Activated naive CD4-positive, alpha-beta T cell treated with anti-CD3 and anti-CD28 coated beads for 36 hours (primary cell): ENCODE data around the gene CCR2. TPM values are rescaled to one million over a fixed set of nuclear protein-coding genes. Genes with fewer than 3 reads are reported as not detected.
A peak's percentile ranks its signal among the peaks of the same experiment; 100 is the strongest.
"Not testable (repeated sequence)": the region's sequence is repeated elsewhere in the genome, so short reads cannot be mapped to it uniquely, and the experiment has no call there.

Experiments
- CTCF ChIA-PET: fragments of 350-600 bp; sonication (Branson Sonifier 250); formaldehyde crosslinking; loops from one replicate; lab custom pipeline; 2021; ENCODE audit warnings: antibody characterized with exemption; lab: Charles Lee
- DNase-seq: peaks from one replicate; pipeline ENCODE4 v3.0.0-alpha.2; 2020
- H3K27ac Mint-ChIP-seq: one replicate; pipeline ENCODE4 v1.8.0; 2021; ENCODE audit warnings: mild to moderate bottlenecking, mixed read lengths
- H3K27me3 Mint-ChIP-seq: one replicate; pipeline ENCODE4 v1.8.0; 2021; ENCODE audit warnings: low read depth, mixed read lengths
- H3K36me3 Mint-ChIP-seq: one replicate; pipeline ENCODE4 v1.8.0; 2021; ENCODE audit warnings: low read depth, mixed read lengths
- H3K4me1 Mint-ChIP-seq: one replicate; pipeline ENCODE4 v1.8.0; 2021; ENCODE audit warnings: low read depth, mixed read lengths
- H3K4me3 Mint-ChIP-seq: one replicate; pipeline ENCODE4 v1.8.0; 2021; ENCODE audit warnings: mild to moderate bottlenecking, moderate library complexity, mixed read lengths
- H3K9me3 Mint-ChIP-seq: one replicate; pipeline ENCODE4 v1.8.0; 2021; ENCODE audit warnings: mixed read lengths
- intact Hi-C: fragments of 100-400 bp; cut with micrococcal nuclease; formaldehyde crosslinking; loops from one replicate; pipeline ENCODE4 v1.15.1; 2023
- total RNA-seq, 2 experiments: library from RNA; stranded (reverse); gene quantifications; one replicate each; pipeline ENCODE4 v1.2.3, GENCODE V29; 2021

Gene CCR2
- total RNA-seq, 2 experiments from 2014 or later = not detected

DNA sequence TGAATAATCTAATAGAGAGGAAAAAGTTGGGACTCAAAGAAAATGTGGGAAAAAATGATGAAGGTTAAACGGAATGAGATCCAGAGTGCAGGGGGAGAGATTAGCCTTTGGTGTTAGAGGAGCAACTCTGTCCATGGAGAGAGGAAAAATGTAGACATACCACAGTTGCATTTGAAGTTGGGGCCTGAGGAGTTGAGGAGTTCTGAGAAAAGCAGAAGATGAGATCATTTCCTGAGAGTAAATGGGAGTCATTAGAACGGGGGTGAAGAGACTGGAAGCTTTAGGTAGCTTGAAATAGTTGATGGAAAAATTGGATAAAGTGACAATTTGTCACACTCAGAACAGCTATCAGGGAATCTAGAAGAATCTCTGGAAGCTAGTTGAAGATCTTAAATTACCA, 45.6 kb downstream of the CCR2 start:
- no peaks in the 10 kb centered on the region for H3K9me3 Mint-ChIP-seq
- H3K4me1 Mint-ChIP-seq = no peaks in the 10 kb centered on the region
- H3K36me3 Mint-ChIP-seq = no peaks in the 10 kb centered on the region
- peaks cover 2% of the 10 kb centered on the region for H3K27me3 Mint-ChIP-seq
- CTCF ChIA-PET = interaction anchor here (1.0 to 1.3 kb wide), 3 partner anchors 9 to 28 kb away, joined by 3 read pairs; no protein-coding TSS in a partner anchor
- H3K27ac Mint-ChIP-seq = no peak overlapping the region
- intact Hi-C loops = no loop called here
- no peak overlapping the region for H3K4me3 Mint-ChIP-seq
- DNase-seq = no peak

DNA sequence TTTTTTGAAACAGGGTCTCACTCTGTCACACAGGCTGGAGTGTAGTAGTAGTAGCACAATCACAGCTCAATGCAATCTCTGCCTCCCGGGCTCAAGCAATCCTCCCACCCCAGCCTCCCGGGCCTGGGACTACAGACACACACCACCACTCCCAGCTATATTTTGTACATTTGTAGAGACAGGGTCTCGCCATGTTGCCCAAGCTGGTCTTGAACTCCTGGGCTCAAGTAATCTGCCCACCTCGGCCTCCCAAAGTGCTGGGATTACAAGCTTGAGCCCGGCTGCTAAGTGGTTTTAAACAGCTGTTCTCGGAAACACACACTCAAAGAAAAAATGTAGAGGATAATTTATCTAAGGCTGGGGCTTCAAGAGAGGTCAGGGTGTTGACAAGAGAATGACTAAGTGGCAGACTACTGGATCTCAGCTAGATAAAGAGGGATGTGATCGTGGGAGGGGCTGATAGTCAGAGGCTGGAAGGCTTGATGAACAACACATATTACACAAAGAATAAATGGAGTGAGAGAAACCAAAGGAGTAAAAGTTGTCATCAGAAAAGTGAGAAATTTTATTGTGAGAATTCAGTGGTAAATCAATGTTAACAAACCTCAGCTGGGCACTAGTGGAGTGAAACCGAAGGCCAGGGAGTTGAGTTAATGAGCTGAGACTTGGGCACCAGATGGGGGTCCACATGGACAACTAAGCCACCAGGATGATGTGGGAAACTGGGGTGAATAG, 46.3 kb downstream of the CCR2 start:
- H3K27me3 Mint-ChIP-seq = peaks cover 2% of the 10 kb centered on the region
- H3K36me3 Mint-ChIP-seq = no peaks in the 10 kb centered on the region
- intact Hi-C loops = no loop called here
- CTCF ChIA-PET = interaction anchor here (0.6 to 1.3 kb wide), 4 partner anchors 9 to 198 kb away, joined by 3 to 7 read pairs (median 3); no protein-coding TSS in a partner anchor
- no peak overlapping the region for H3K27ac Mint-ChIP-seq
- no peak for DNase-seq
- no peaks in the 10 kb centered on the region for H3K4me1 Mint-ChIP-seq
- no peaks in the 10 kb centered on the region for H3K9me3 Mint-ChIP-seq
- H3K4me3 Mint-ChIP-seq = no peak overlapping the region

DNA sequence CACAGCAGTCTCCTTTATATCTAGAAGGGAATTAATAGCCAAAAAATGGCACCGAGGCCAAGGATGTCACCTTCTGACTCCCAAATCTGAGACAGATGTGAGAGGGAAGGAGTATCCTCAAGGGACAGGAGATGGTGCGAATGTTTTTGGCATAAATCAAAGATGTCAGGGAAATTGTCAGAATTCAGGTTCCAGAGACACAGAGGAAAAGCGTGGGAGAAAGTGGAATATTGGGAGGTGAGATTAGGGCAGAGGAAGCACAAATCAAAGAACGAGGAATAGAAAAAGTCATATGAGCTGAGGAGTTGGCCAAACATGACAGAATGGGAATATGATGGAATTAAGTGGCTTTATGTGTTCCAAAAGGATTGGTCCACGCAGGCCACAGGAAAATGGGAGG, 46.9 kb downstream of the CCR2 start:
- peaks cover 2% of the 10 kb centered on the region for H3K27me3 Mint-ChIP-seq
- H3K4me1 Mint-ChIP-seq = no peaks in the 10 kb centered on the region
- DNase-seq = no peak
- no peak overlapping the region for H3K27ac Mint-ChIP-seq
- CTCF ChIA-PET = no interaction called here
- intact Hi-C loops = no loop called here
- no peaks in the 10 kb centered on the region for H3K9me3 Mint-ChIP-seq
- no peak overlapping the region for H3K4me3 Mint-ChIP-seq
- no peaks in the 10 kb centered on the region for H3K36me3 Mint-ChIP-seq

DNA sequence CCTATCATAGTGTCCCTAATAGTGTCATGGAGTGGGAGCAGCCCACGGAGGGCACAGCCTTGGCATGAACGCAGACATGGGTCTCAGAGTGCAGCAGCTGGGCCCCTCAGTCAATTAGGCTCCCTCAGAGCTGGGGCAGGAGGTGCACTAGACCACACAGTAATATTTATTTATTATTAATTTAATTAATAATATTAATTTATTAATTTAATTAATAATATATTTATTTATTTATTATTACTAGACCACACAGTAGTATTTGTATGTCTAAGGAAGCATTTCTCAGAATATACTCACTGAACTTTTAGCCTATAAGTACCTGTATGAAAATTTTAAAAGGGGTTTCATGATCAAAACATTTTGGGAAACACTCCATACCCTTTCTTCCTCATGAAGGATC, 47.7 kb downstream of the CCR2 start:
- Mint-ChIP-seq H3K27me3 (peaks cover 2% of the 10 kb centered on the region), H3K4me1 (peaks cover 4% of the 10 kb centered on the region), H3K4me3 (no peak overlapping the region), H3K27ac (no peak overlapping the region), H3K9me3 (no peaks in the 10 kb centered on the region), H3K36me3 (no peaks in the 10 kb centered on the region)
- CTCF ChIA-PET = no interaction called here
- intact Hi-C loops = no loop called here
- DNase-seq = no peak

DNA sequence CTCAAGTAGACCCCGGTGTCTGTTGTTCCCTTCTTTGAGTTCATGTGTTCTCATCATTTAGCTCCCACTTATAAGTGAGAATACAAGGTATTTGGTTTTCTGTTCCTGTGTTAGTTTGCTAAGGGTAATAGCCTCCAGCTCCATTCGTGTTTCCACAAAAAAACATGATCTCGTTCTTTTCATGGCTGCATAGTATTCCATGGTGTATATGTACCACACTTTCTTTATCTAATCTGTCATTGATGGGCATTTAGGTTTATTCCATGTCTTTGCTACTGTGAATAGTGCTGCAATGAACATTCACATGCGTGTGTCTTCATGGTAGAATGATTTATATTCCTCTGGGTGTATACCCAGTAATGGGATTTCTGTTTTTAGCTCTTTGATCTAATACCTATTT, 49.0 kb downstream of the CCR2 start:
- H3K4me1 Mint-ChIP-seq = peaks cover 15% of the 10 kb centered on the region
- CTCF ChIA-PET, DNase-seq, H3K27ac Mint-ChIP-seq, H3K4me3 Mint-ChIP-seq, intact Hi-C loops, H3K27me3 Mint-ChIP-seq, H3K9me3 Mint-ChIP-seq, H3K36me3 Mint-ChIP-seq: not testable (repeated sequence)

DNA sequence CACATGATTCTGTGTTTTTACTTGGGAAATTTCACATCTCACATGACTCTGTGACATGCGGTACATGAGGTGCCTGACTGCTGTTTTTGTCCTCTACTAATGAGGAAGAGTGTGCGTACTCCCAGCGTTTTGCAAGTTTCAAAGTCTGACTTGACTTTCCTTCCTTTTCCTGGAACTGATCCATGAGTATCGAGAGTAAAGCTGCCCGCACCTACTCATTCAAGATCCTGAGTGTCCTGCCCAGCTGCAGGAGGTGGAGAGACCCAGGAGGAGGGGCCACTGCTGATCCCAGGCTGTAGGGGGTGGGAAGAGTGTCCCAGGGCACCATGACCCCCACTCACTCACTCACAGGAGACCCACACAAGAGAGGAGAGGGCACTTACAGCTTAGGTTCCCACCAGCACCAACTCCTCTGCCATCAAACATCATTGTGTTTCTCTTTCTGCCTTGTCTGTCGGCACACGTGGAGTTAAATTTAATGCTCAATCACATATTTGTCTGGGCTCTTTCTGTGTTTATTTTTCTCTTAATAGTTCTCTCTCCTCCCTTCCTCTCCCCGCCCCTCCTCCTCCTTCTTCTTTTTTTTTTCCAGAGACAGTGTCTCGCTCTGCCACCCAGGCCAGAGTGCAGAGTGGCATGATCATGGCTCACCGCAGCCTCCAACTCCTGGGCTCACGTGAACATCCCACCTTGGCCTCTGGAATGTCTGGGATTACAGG, 51.5 kb downstream of the CCR2 start:
- Mint-ChIP-seq H3K27ac (no peak overlapping the region), H3K4me3 (no peak overlapping the region), H3K9me3 (no peaks in the 10 kb centered on the region), H3K36me3 (no peaks in the 10 kb centered on the region), H3K27me3 (peaks cover 2% of the 10 kb centered on the region), H3K4me1 (peaks cover 25% of the 10 kb centered on the region)
- CTCF ChIA-PET = no interaction called here
- intact Hi-C loops = no loop called here
- DNase-seq = no peak

DNA sequence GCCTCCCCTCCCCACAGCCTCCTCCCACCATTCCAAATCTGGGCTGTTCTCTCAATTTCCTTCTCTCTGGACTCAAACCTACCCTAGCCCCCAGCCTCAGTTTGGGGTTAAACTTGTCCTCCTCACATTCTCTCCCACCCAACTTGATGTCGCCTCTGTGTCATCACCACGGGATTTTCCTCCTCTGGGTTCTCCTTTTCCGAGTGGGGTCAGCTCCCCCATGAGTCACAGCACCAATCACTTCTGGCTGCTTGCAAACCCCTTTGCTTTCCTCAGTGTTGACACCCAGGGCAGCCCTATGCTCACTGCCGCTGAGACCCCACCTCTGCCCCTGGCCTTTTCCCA, 52.5 kb downstream of the CCR2 start:
- Mint-ChIP-seq H3K36me3 (no peaks in the 10 kb centered on the region), H3K27ac (no peak overlapping the region), H3K27me3 (peaks cover 2% of the 10 kb centered on the region), H3K4me3 (peak overlapping the region; percentile 66), H3K4me1 (peaks cover 25% of the 10 kb centered on the region), H3K9me3 (no peaks in the 10 kb centered on the region)
- DNase-seq = no peak
- intact Hi-C loops = no loop called here
- CTCF ChIA-PET = interaction anchor here (0.6 kb wide), 1 partner anchor 19 kb away, joined by 4 read pairs; no protein-coding TSS in a partner anchor

DNA sequence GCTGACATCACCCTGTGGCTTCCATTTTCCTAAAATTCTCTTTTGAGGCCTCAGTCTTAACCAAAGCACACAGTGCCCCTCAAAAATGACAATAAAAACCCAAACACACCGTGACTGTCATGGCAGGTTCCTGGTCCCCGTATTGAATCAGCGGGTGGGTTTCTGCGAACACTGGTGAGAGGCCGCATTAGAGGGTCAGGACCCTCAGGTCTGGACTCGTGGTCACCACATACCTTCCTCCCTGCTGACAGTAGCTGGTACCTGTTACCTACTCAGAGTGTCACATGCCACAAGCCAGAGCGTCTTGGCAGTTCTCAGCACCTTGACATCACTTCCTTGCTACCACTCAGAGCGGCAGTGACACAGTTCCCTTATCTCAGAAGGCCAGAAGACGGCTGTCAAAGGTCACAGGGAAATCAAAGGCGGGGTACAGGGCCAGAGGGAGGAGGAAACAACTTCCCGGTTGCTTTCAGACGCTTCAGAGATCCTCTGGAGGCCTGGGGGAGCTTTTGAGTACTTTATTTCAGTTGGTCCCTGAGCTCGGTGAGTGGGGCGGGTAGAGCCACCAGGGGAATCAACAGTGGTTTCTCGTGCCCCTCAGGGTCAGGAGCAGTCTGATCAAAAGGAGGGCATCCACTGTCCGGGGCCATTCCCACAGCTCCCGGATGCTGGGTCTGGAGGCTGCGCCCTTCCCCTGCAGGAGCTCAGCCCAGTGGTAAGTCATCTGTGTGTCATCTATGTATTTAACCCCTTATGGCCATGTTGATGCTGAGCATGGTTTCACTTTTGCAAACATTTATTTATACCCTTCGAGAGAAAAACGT, 53.1 kb downstream of the CCR2 start, which contains the start of the genes CCR5AS and CCRL2:
CCR5AS (minus strand) TSS at position 279 of the 824 bp plus-strand sequence.
CCRL2 (plus strand) TSS at position 472 of the 824 bp plus-strand sequence. CDS start 821 bp downstream, outside the sequence.
- Mint-ChIP-seq H3K9me3 (no peaks in the 10 kb centered on the region), H3K36me3 (no peaks in the 10 kb centered on the region), H3K4me3 (peak within 1 kb of the TSS; percentile 66), H3K4me1 (peaks cover 25% of the 10 kb centered on the region), H3K27me3 (peaks cover 2% of the 10 kb centered on the region), H3K27ac (peak within 1 kb of the TSS; percentile 68)
- peak; percentile 58 for DNase-seq
- CTCF ChIA-PET = interaction anchor here (0.6 to 1.5 kb wide), 3 partner anchors 19 to 56 kb away, joined by 3 to 6 read pairs (median 4); no protein-coding TSS in a partner anchor
- intact Hi-C loops = no loop called here

DNA sequence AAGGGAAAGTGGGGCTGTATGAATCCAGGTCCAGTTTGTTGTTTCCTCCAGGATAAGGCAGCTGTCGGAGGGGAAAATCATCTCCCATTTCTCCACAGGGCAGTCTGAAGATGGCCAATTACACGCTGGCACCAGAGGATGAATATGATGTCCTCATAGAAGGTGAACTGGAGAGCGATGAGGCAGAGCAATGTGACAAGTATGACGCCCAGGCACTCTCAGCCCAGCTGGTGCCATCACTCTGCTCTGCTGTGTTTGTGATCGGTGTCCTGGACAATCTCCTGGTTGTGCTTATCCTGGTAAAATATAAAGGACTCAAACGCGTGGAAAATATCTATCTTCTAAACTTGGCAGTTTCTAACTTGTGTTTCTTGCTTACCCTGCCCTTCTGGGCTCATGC, 54.1 kb downstream of the CCR2 start:
- Mint-ChIP-seq H3K36me3 (no peaks in the 10 kb centered on the region), H3K9me3 (no peaks in the 10 kb centered on the region), H3K4me1 (peaks cover 25% of the 10 kb centered on the region), H3K27ac (no peak overlapping the region), H3K27me3 (no peaks in the 10 kb centered on the region), H3K4me3 (no peak overlapping the region)
- CTCF ChIA-PET = interaction anchor here (1.5 kb wide), 1 partner anchor 30 kb away, joined by 6 read pairs; no protein-coding TSS in a partner anchor
- intact Hi-C loops = no loop called here
- DNase-seq = no peak

DNA sequence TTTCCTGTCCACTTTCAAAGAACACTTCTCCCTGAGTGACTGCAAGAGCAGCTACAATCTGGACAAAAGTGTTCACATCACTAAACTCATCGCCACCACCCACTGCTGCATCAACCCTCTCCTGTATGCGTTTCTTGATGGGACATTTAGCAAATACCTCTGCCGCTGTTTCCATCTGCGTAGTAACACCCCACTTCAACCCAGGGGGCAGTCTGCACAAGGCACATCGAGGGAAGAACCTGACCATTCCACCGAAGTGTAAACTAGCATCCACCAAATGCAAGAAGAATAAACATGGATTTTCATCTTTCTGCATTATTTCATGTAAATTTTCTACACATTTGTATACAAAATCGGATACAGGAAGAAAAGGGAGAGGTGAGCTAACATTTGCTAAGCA, 54.9 kb downstream of the CCR2 start:
- no peak for DNase-seq
- Mint-ChIP-seq H3K36me3 (no peaks in the 10 kb centered on the region), H3K4me1 (peaks cover 25% of the 10 kb centered on the region), H3K9me3 (no peaks in the 10 kb centered on the region), H3K27me3 (no peaks in the 10 kb centered on the region), H3K27ac (no peak overlapping the region), H3K4me3 (no peak overlapping the region)
- intact Hi-C loops = no loop called here
- CTCF ChIA-PET = interaction anchor here (0.7 kb wide), 1 partner anchor 9 kb away, joined by 3 read pairs; no protein-coding TSS in a partner anchor

DNA sequence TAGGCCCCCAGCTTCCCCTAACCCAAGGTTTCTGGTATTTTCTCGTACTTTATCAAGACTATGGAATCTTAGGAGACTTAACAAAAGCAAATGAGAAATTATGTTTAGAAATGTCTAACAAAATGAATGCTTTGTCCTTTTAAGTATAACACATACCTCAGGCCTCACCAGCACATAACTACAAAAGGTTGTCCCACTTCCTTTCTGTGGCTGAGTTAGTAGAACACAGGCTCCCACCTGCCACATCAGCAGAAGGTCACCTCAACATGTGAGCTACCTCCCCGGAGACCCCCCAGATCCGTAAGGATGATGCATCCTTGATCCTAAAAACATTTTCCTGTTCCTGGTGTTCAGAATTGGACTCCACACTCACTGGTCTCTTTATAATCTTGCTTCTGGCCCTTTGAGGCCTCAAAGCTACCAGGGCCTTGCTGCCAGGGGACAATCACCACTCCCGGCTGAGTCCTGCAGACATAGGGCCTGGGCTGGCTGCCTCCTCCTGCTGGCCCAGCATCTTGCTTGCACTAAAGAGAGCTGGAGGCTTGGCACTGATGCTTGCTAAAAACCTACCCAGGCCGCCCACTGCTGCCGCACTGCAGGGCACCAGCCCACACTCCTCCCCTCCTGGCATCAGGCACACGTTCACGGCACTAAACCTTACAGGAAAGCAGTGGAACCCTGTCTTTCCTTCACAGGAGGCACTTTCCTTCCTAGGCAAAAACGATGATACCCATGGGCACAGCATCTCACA, 56.0 kb downstream of the CCR2 start:
- Mint-ChIP-seq H3K9me3 (no peaks in the 10 kb centered on the region), H3K4me1 (peaks cover 25% of the 10 kb centered on the region), H3K27ac (no peak overlapping the region), H3K36me3 (no peaks in the 10 kb centered on the region), H3K4me3 (no peak overlapping the region), H3K27me3 (no peaks in the 10 kb centered on the region)
- CTCF ChIA-PET = interaction anchor here (1.0 kb wide), 1 partner anchor 133 kb away, joined by 3 read pairs; no protein-coding TSS in a partner anchor
- intact Hi-C loops = no loop called here
- no peak for DNase-seq
